H9 (cell line): ENCODE data around the gene TMEM269. TPM values are rescaled to one million over a fixed set of nuclear protein-coding genes. Genes with fewer than 3 reads are reported as not detected.

Source experiments
- DNase-seq: peaks from one replicate; pipeline ENCODE4 v3.0.0-alpha.2; 2017
- H2AFZ ChIP-seq: one replicate; pipeline ENCODE4 v1.6.1; 2013; ENCODE audit warnings: mild to moderate bottlenecking, low read length, control low read depth, moderate library complexity
- H2AK5ac ChIP-seq: 2 replicates; pipeline ENCODE4 v1.6.1; 2013; ENCODE audit warnings: low read length, control low read depth, mixed read lengths; ENCODE audit not compliant: insufficient read length
- H2BK120ac ChIP-seq: one replicate; pipeline ENCODE4 v1.6.1; 2013; ENCODE audit warnings: low read depth, mild to moderate bottlenecking, low read length, control low read depth, inconsistent platforms; ENCODE audit not compliant: poor library complexity, severe bottlenecking
- H2BK12ac ChIP-seq: 2 replicates; pipeline ENCODE4 v1.6.1; 2013; ENCODE audit warnings: low read length, control low read depth, mixed read lengths, low read depth; ENCODE audit not compliant: insufficient read length
- H2BK15ac ChIP-seq: 2 replicates; pipeline ENCODE4 v1.6.1; 2013; ENCODE audit warnings: low read depth, low read length, control low read depth
- H2BK20ac ChIP-seq: one replicate; pipeline ENCODE4 v1.6.1; 2013; ENCODE audit warnings: low read depth, mild to moderate bottlenecking, low read length, control low read depth, inconsistent platforms; ENCODE audit not compliant: poor library complexity, severe bottlenecking
- H2BK5ac ChIP-seq: 2 replicates; pipeline ENCODE4 v1.6.1; 2013; ENCODE audit warnings: low read length, control low read depth, mixed read lengths; ENCODE audit not compliant: insufficient read length
- H3K14ac ChIP-seq: 2 replicates; pipeline ENCODE4 v1.6.1; 2013; ENCODE audit warnings: low read length, control low read depth; ENCODE audit not compliant: insufficient read depth
- H3K18ac ChIP-seq: 2 replicates; pipeline ENCODE4 v1.6.1; 2013; ENCODE audit warnings: low read depth, mild to moderate bottlenecking, mixed read lengths, low read length, control low read depth; ENCODE audit not compliant: insufficient read length
- H3K23ac ChIP-seq: 2 replicates; pipeline ENCODE4 v1.6.1; 2013; ENCODE audit warnings: low read length, control low read depth, mixed read lengths, low read depth; ENCODE audit not compliant: insufficient read length
- H3K23me2 ChIP-seq: 2 replicates; pipeline ENCODE4 v1.6.1; 2013; ENCODE audit warnings: low read depth, mild to moderate bottlenecking, mixed read lengths, low read length, control low read depth; ENCODE audit not compliant: insufficient read length, poor library complexity, severe bottlenecking
- H3K27ac ChIP-seq: 2 replicates; pipeline ENCODE4 v1.5.1; 2013; ENCODE audit warnings: low read length, control low read depth, mixed read lengths, low read depth; ENCODE audit not compliant: insufficient read length
- H3K27me3 ChIP-seq: 2 replicates; pipeline ENCODE4 v1.6.1; 2013; ENCODE audit warnings: low read length, control low read depth, inconsistent platforms; ENCODE audit not compliant: insufficient read depth
- H3K4ac ChIP-seq: 2 replicates; pipeline ENCODE4 v1.6.1; 2013; ENCODE audit warnings: low read depth, mild to moderate bottlenecking, control low read depth, inconsistent platforms, low read length, moderate library complexity
- H3K4me1 ChIP-seq: 2 replicates; pipeline ENCODE4 v1.6.1; 2013; ENCODE audit warnings: low read length, control low read depth, inconsistent platforms; ENCODE audit not compliant: insufficient read depth
- H3K4me2 ChIP-seq: 2 replicates; pipeline ENCODE4 v1.6.1; 2013; ENCODE audit warnings: low read length, control low read depth, mixed read lengths; ENCODE audit not compliant: insufficient read length, insufficient read depth
- H3K56ac ChIP-seq: 2 replicates; pipeline ENCODE4 v1.6.1; 2013; ENCODE audit warnings: low read depth, mild to moderate bottlenecking, mixed read lengths, low read length, control low read depth; ENCODE audit not compliant: insufficient read length
- H3K79me1 ChIP-seq: 2 replicates; pipeline ENCODE4 v1.6.1; 2013; ENCODE audit warnings: low read depth, mild to moderate bottlenecking, moderate library complexity, low read length, control low read depth, inconsistent platforms; ENCODE audit not compliant: insufficient read depth, poor library complexity, severe bottlenecking
- H3K79me2 ChIP-seq: 2 replicates; pipeline ENCODE4 v1.6.1; 2013; ENCODE audit warnings: low read length, control low read depth, inconsistent platforms; ENCODE audit not compliant: insufficient read depth
- H3K9ac ChIP-seq: 2 replicates; pipeline ENCODE4 v1.6.1; 2013; ENCODE audit warnings: low read length, control low read depth, mixed read lengths; ENCODE audit not compliant: insufficient read length; ENCODE audit errors: extremely low read depth
- H3K9me3 ChIP-seq: one replicate; pipeline ENCODE4 v1.6.1; 2013; ENCODE audit warnings: low read depth, low read length, inconsistent platforms; ENCODE audit not compliant: control insufficient read depth
- H3T11ph ChIP-seq: one replicate; pipeline ENCODE4 v1.6.1; 2013; ENCODE audit warnings: mild to moderate bottlenecking, low read length, control low read depth, inconsistent platforms
- H4K20me1 ChIP-seq: one replicate; pipeline ENCODE4 v1.6.1; 2013; ENCODE audit not compliant: control insufficient read depth, insufficient read length, insufficient read depth
- H4K5ac ChIP-seq: 2 replicates; pipeline ENCODE4 v1.6.1; 2013; ENCODE audit warnings: low read depth, mild to moderate bottlenecking, mixed read lengths, low read length, control low read depth; ENCODE audit not compliant: insufficient read length
- H4K8ac ChIP-seq: replicated peaks from 2 replicates; pipeline ENCODE4 v1.6.1; 2013; ENCODE audit warnings: low read length, control low read depth, mixed read lengths, low read depth; ENCODE audit not compliant: insufficient read length
- H4K91ac ChIP-seq: 2 replicates; pipeline ENCODE4 v1.6.1; 2013; ENCODE audit warnings: low read depth, mild to moderate bottlenecking, moderate library complexity, mixed read lengths, low read length, control low read depth; ENCODE audit not compliant: insufficient read length
- H3K27ac Mint-ChIP-seq, 3 experiments: 2 replicates in 2 of 3; 3 replicates in 1 of 3; pipeline ENCODE4 v1.8.0; 2020 to 2021; ENCODE audit warnings: mixed read lengths in 3 of 3, mild to moderate bottlenecking in 1 of 3, moderate library complexity in 1 of 3
- H3K27me3 Mint-ChIP-seq: 2 replicates; pipeline ENCODE4 v1.8.0; 2021; ENCODE audit warnings: low read depth, mild to moderate bottlenecking, moderate library complexity, mixed read lengths
- H3K36me3 Mint-ChIP-seq, 3 experiments: 2 replicates in 2 of 3; 3 replicates in 1 of 3; pipeline ENCODE4 v1.8.0; 2020 to 2021; ENCODE audit warnings: low read depth in 3 of 3, mixed read lengths in 3 of 3; ENCODE audit not compliant: insufficient read depth in 1 of 3
- H3K4me1 Mint-ChIP-seq, 2 experiments: 2 replicates each; pipeline ENCODE4 v1.8.0; 2020; ENCODE audit warnings: mixed read lengths in 2 of 2
- H3K4me3 Mint-ChIP-seq, 2 experiments: 2 replicates in 1 of 2; 3 replicates in 1 of 2; pipeline ENCODE4 v1.8.0; 2020 to 2021; ENCODE audit warnings: mild to moderate bottlenecking in 2 of 2, mixed read lengths in 2 of 2, moderate library complexity in 1 of 2
- H3K9me3 Mint-ChIP-seq, 2 experiments: 2 replicates in 1 of 2; 3 replicates in 1 of 2; pipeline ENCODE4 v1.8.0; 2020; ENCODE audit warnings: mild to moderate bottlenecking in 2 of 2, mixed read lengths in 2 of 2, moderate library complexity in 1 of 2
- WGBS: extraction: QIAGEN DNeasy Blood & Tissue Kit; methylation state at CpG from one replicate; pipeline ENCODE4 v1.1.7; 2013; ENCODE audit warnings: missing lambda C conversion rate, low lambda C conversion rate, mixed read lengths; ENCODE audit not compliant: insufficient read length; ENCODE audit errors: extremely low coverage; 5-methylcytosine and 5-hydroxymethylcytosine counted together
- total RNA-seq: library from RNA; stranded (reverse); gene quantifications from 2 replicates; pipeline ENCODE4 v1.2.1, GENCODE V29; 2021
- TF ChIP-seq, protein P1 (sequence below): fragments of 200-600 bp; sonication (generic); conservative IDR thresholded peaks from 3 replicates; pipeline ENCODE4 v1.8.0; 2021; ENCODE audit warnings: antibody characterized with exemption, mild to moderate bottlenecking

TMEM269 gene
- total RNA-seq, 1 experiment from 2014 or later = 0.17 TPM

DNA sequence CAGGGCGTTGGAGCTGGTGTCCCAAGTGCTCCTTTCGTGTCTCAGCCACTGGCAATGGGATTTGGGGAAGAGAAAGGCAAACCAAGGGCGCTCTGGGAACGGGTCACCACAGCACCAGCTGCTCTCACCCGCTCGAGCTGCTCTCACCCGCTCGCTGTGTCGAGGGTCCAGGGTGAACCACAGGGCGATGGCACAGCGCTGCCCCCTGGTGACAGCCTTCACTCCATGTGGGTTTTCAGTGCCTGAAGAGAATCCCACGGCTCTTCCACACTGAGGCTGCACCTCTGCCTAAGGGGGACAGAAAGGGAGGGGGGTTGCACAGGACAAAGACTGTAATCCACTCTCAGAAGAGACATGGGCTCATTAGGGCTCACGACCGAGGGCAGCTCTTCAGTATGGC is 37.7 kb upstream of the TMEM269 start:
- Histone ChIP-seq H2BK20ac (no peak overlapping the region), H3K27ac (no peak overlapping the region), H3K79me1 (no peaks in the 10 kb centered on the region), H3K23ac (no peak overlapping the region), H3K18ac (no peak overlapping the region), H3K23me2 (no peaks in the 10 kb centered on the region), H3K9ac (no peak overlapping the region), H2BK15ac (no peak overlapping the region), H2BK12ac (no peak overlapping the region), H3K14ac (no peak overlapping the region), H4K8ac (no peak overlapping the region), H3K4ac (no peak overlapping the region), H2AK5ac (no peak overlapping the region), H3K9me3 (no peaks in the 10 kb centered on the region), H3T11ph (no peak overlapping the region), H3K27me3 (no peaks in the 10 kb centered on the region), H2AFZ (no peak overlapping the region), H4K91ac (no peak overlapping the region), H2BK120ac (no peak overlapping the region), H4K5ac (no peak overlapping the region), H4K20me1 (no peaks in the 10 kb centered on the region), H3K56ac (no peak overlapping the region), H3K4me2 (no peak overlapping the region), H3K79me2 (no peaks in the 10 kb centered on the region), H3K4me1 (no peaks in the 10 kb centered on the region), H2BK5ac (no peak overlapping the region)
- Mint-ChIP-seq H3K27ac (peak overlapping the region in 1 of 3 experiments; percentile 42; a peak in 1 of 7 replicates), H3K27me3 (no peaks in the 10 kb centered on the region; the same call in 1 of the 2 replicates), H3K9me3 (peaks cover 11 to 13% of the 10 kb centered on the region in 2 experiments), H3K36me3 (peaks cover 29 to 52% (median 49%) of the 10 kb centered on the region in 3 experiments), H3K4me1 (peaks cover 14 to 16% of the 10 kb centered on the region in 2 experiments), H3K4me3 (no peak overlapping the region)
- peak; percentile 71 for DNase-seq
- no CpG with 5 or more reads among the region's 14 CpGs for WGBS
- TF ChIP-seq, protein P1, sequence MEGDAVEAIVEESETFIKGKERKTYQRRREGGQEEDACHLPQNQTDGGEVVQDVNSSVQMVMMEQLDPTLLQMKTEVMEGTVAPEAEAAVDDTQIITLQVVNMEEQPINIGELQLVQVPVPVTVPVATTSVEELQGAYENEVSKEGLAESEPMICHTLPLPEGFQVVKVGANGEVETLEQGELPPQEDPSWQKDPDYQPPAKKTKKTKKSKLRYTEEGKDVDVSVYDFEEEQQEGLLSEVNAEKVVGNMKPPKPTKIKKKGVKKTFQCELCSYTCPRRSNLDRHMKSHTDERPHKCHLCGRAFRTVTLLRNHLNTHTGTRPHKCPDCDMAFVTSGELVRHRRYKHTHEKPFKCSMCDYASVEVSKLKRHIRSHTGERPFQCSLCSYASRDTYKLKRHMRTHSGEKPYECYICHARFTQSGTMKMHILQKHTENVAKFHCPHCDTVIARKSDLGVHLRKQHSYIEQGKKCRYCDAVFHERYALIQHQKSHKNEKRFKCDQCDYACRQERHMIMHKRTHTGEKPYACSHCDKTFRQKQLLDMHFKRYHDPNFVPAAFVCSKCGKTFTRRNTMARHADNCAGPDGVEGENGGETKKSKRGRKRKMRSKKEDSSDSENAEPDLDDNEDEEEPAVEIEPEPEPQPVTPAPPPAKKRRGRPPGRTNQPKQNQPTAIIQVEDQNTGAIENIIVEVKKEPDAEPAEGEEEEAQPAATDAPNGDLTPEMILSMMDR = peak; percentile 75
